GM21529 (cell line): ENCODE results near the gene ELP6.
"Not testable (repeated sequence)": the region's sequence is repeated elsewhere in the genome, so short reads cannot be mapped to it uniquely, and the experiment has no call there.

Source experiments
- ATAC-seq: cut with Tn5 transposase; IDR thresholded peaks from one replicate; pipeline ENCODE4 v1.9.1; 2021; ENCODE audit not compliant: unreplicated experiment

The ELP6 gene

GRCh38 chr3:47469616-47470015 lies 43.9 kb downstream of the ELP6 start:
- ATAC-seq: no peak

- ATAC-seq: not testable (repeated sequence)
Measured at GRCh38 chr3:47468315-47468714, 45.2 kb downstream of the ELP6 start.

DNA sequence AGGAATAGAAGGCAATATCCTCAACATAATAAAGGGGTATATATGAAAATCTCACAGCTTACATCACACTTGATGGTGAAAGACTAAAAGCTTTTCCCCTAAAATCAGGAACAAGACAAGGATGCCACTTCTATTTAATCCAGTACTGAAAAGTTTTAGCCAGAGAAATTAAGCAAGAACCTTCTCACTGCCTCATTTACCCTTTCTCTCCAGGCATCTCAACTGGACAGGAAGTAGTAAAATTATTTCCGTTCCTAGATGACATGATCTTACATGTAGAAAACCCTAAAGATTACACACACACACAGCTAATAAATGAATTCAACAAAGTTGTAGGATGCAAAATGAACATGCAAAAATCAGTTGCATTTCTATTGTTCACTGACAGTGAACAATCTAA lies 48.9 kb downstream of the ELP6 start:
- no peak for ATAC-seq

GRCh38 chr3:47459534-47460085 lies 53.9 kb downstream of the ELP6 start:
- not testable (repeated sequence) for ATAC-seq

DNA sequence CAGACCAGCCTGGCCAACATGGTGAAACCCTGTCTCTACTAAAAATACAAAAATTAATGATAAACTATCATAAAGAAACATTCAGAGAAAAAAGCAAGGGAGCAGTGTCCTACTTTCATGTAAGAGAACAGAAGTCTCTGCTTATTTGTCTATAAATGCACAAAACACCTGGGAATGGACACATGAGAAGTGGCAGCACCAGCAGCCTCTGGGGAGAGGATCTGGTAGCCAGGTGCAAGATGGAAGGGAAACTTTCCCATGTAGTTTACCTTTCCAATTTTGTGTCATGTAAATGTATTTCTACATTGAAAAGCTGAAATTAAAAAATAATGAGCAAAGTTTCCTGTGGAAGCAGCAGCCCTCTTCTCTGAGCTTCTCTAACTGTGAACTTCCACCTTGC lies 56.5 kb downstream of the ELP6 start:
- no peak for ATAC-seq

DNA sequence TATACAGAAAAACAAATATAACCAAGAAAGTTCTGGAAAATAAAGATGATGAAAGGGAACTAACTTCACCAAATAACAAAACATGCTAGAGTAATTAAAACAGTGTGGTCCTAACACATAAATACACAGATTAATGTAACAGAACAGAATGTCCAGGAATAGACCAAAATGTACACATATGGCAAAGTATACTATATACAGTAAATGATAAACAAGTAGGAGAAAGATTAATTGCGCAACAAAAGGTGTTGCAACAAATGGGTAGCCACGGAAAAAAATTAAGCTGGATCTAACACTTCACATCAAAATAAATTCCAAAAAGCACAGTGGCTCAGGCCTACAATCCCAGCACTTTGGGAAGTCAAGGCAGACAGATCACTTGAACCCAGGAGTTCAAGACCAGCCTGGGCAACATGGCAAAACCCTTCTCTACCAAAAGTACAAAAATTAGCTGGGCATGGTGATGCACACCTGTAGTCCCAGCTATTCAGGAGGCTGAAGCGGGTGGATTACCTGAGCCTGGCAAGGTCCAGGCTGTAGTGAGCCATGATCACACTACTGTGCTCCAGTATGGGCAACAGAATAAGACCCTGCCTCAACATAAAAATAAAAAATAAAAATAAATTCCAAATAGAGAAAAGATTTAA lies 57.6 kb downstream of the ELP6 start:
- no peak for ATAC-seq

DNA sequence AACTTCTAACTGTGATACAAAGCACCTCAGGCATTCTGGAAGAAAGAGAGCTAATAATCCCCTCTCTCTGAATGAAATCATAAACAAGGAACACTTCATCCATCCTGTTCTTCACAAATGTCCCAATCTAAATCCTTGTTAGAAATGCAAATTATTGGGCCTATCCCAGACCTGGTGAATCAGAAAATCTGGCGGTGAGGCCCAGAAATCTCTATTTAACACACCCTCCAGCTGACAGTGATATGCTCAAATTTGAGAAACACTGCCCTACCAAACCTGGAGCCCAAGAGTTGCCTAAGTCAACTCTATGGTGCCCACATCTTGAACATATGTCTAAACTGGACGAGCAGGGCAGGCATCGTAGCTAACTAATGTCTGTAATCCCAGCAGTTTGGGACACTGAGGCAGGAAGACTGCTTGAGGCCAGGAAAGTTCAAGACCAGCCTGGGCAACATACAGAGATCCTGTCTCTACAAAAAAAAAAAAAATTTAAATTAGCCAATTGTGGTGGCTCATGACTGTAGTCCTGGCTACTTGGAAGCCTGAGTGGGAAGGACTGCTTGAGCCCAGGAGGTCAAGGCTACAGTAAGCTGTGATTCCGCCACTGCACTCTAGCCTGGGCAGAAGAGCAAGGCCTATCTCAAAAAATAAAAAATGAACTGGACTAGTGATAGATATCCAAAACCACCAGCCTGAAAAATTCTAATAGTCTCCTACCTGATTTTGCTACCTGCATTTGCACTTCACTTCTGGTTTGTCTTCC lies 60.9 kb downstream of the ELP6 start:
- no peak for ATAC-seq
